NT2/D1 (cell line): ENCODE measurements around the gene ASS1.

ENCODE experiments used
- SUZ12 ChIP-seq: IDR thresholded peaks from 2 replicates; pipeline ENCODE4 v1.6.1; 2011; ENCODE audit not compliant: insufficient read length, insufficient read depth; ENCODE audit errors: extremely low read depth
- YY1 ChIP-seq: IDR thresholded peaks from 2 replicates; pipeline ENCODE4 v1.6.1; 2011; ENCODE audit not compliant: insufficient read length, insufficient read depth
- ZNF274 ChIP-seq: IDR thresholded peaks from 2 replicates; pipeline ENCODE4 v1.6.1; 2011; ENCODE audit warnings: mild to moderate bottlenecking, low read depth, low read length

DNA sequence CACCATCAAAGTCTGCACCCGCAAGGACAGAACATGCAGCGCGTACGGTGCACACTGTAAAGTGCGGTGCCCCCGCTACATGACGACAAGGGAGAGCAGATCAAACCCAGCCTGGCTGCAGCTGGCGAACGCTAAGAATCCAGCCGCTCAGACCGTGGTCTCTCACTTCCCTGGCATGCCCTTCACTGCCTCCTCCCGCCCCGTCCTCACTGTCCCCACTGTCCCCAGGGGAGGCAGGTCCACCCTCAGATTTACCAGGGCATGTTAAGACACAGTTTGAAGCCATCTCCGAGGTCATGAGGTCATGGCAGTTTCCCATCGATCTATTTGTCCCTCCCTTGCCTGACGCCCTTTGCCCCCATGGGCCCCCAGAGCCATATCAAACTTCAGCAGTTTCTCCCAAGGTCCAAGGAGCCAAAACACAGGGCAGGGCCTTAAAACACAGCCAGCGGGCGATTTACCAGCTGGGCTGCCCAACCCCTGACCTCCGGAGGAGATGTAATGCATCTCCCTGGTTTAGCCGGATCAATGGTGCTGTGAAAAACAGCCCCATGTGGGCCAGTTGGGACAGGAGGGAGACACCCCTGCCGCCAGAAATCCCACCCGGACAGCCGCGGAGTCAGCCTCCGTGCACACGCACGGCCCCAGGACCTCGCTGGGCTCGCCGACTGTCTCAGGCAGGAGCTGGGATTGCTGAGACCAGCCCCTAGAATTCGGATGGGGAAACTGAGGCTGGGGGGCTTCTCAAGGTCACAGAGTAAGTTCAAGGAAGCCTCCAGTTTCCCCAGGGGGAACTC lies 82.3 kb downstream of the ASS1 start:
- TF ChIP-seq SUZ12 (no peak), ZNF274 (no peak), YY1 (no peak)
